ENCODE results near the gene RAE1.

The RAE1 gene

GRCh38 chr20:57351042-57351783, at the start of gene RAE1:
TSS of gene RAE1 (plus strand) at chr20:57351255. CDS start at chr20:57354039, 2,784 bp downstream.
- no peak for TF ChIP-seq GATA2 (IDR thresholded peaks at IDR 0.05; ENCODE audit: low read depth, low read length)
- no peak for TF ChIP-seq GATA3 (IDR thresholded peaks at IDR 0.05; ENCODE audit: low read depth, low read length)

GRCh38 chr20:57306747-57307146, 44.3 kb upstream of the RAE1 start:
- no peak for TF ChIP-seq GATA3 (IDR thresholded peaks at IDR 0.05; ENCODE audit: low read depth, low read length)
- no peak for TF ChIP-seq GATA2 (IDR thresholded peaks at IDR 0.05; ENCODE audit: low read depth, low read length)

GRCh38 chr20:57308451-57309271, 42.4 kb upstream of the RAE1 start:
- TF ChIP-seq GATA3 (IDR thresholded peaks at IDR 0.05; ENCODE audit: low read depth, low read length) (no peak), GATA2 (IDR thresholded peaks at IDR 0.05; ENCODE audit: low read depth, low read length) (no peak)

GRCh38 chr20:57309544-57310115, 41.4 kb upstream of the RAE1 start:
- TF ChIP-seq GATA2 (IDR thresholded peaks at IDR 0.05; ENCODE audit: low read depth, low read length) (no peak), GATA3 (IDR thresholded peaks at IDR 0.05; ENCODE audit: low read depth, low read length) (no peak)

GRCh38 chr20:57310821-57311514, 40.1 kb upstream of the RAE1 start:
- no peak for TF ChIP-seq GATA3 (IDR thresholded peaks at IDR 0.05; ENCODE audit: low read depth, low read length)
- TF ChIP-seq GATA2 (IDR thresholded peaks at IDR 0.05; ENCODE audit: low read depth, low read length) = no peak

- TF ChIP-seq GATA2 (IDR thresholded peaks at IDR 0.05; ENCODE audit: low read depth, low read length) = no peak
- TF ChIP-seq GATA3 (IDR thresholded peaks at IDR 0.05; ENCODE audit: low read depth, low read length) = no peak
Measured at GRCh38 chr20:57312138-57312537, 38.9 kb upstream of the RAE1 start.

GRCh38 chr20:57313230-57313629, 37.8 kb upstream of the RAE1 start:
- TF ChIP-seq GATA2 (IDR thresholded peaks at IDR 0.05; ENCODE audit: low read depth, low read length) (no peak), GATA3 (IDR thresholded peaks at IDR 0.05; ENCODE audit: low read depth, low read length) (no peak)

GRCh38 chr20:57313951-57314350, 37.1 kb upstream of the RAE1 start:
- TF ChIP-seq GATA2 (IDR thresholded peaks at IDR 0.05; ENCODE audit: low read depth, low read length) (no peak), GATA3 (IDR thresholded peaks at IDR 0.05; ENCODE audit: low read depth, low read length) (no peak)

- TF ChIP-seq GATA3 (IDR thresholded peaks at IDR 0.05; ENCODE audit: low read depth, low read length) (no peak), GATA2 (IDR thresholded peaks at IDR 0.05; ENCODE audit: low read depth, low read length) (no peak)
Measured at GRCh38 chr20:57315083-57315975, 35.7 kb upstream of the RAE1 start.

- no peak for TF ChIP-seq GATA3 (IDR thresholded peaks at IDR 0.05; ENCODE audit: low read depth, low read length)
- TF ChIP-seq GATA2 (IDR thresholded peaks at IDR 0.05; ENCODE audit: low read depth, low read length) = no peak
Measured at GRCh38 chr20:57315976-57316480, 35.0 kb upstream of the RAE1 start.

- TF ChIP-seq GATA2 (IDR thresholded peaks at IDR 0.05; ENCODE audit: low read depth, low read length) = no peak
- TF ChIP-seq GATA3 (IDR thresholded peaks at IDR 0.05; ENCODE audit: low read depth, low read length) = no peak
Measured at GRCh38 chr20:57316795-57317201, 34.3 kb upstream of the RAE1 start.

GRCh38 chr20:57317316-57317788, 33.7 kb upstream of the RAE1 start:
- TF ChIP-seq GATA2 (IDR thresholded peaks at IDR 0.05; ENCODE audit: low read depth, low read length) (no peak), GATA3 (IDR thresholded peaks at IDR 0.05; ENCODE audit: low read depth, low read length) (no peak)
